IMR-90 (cell line): ENCODE results near the gene TOMM7. TPM values are rescaled to one million over a fixed set of nuclear protein-coding genes. Genes with fewer than 3 reads are reported as not detected.

ENCODE experiments used
- ATAC-seq: fragments of 200-7000 bp; cut with Tn5 transposase; 2 replicates; pipeline ENCODE4 v1.9.1; 2020; ENCODE audit warnings: low read depth, mild to moderate bottlenecking, moderate library complexity
- BruUV-seq: library from RNA; stranded (reverse); fragments of 400-500 nt; replicated peaks from 2 replicates; lab custom pipeline; 2021; lab: Mats Ljungman, UMichigan
- CTCF ChIA-PET: fragments of 300-600 bp; formaldehyde crosslinking; extraction: SDS; loops from one replicate; lab custom pipeline; 2021; ENCODE audit warnings: antibody characterized with exemption; lab: Yijun Ruan, JAX
- POLR2A ChIA-PET: fragments of 300-600 bp; sonication (Branson Sonifier 250); formaldehyde crosslinking; loops from one replicate; lab custom pipeline; 2022; ENCODE audit warnings: antibody characterized with exemption; ENCODE audit not compliant: unreplicated experiment; lab: Charles Lee
- DNase-seq: peaks from one replicate; pipeline ENCODE4 v3.0.0; 2013
- H2AFZ ChIP-seq: replicated peaks from 2 replicates; pipeline ENCODE3; 2013; ENCODE audit warnings: low read length, mild to moderate bottlenecking; ENCODE audit not compliant: poor library complexity
- H2AK5ac ChIP-seq: 2 replicates; pipeline ENCODE4 v1.6.1; 2013; ENCODE audit warnings: low read depth, low read length, inconsistent platforms
- H2AK9ac ChIP-seq: replicated peaks from 2 replicates; pipeline ENCODE3; 2013; ENCODE audit warnings: mild to moderate bottlenecking, low read depth, low read length, moderate library complexity; ENCODE audit not compliant: poor library complexity
- H2BK120ac ChIP-seq: 2 replicates; pipeline ENCODE4 v1.6.1; 2013; ENCODE audit warnings: low read depth, low read length, inconsistent platforms
- H2BK15ac ChIP-seq: 3 replicates; pipeline ENCODE4 v1.6.1; 2013; ENCODE audit warnings: low read depth, low read length, inconsistent platforms
- H2BK20ac ChIP-seq: 2 replicates; pipeline ENCODE4 v1.6.1; 2013; ENCODE audit warnings: low read depth, mild to moderate bottlenecking, inconsistent platforms, low read length, moderate library complexity
- H2BK5ac ChIP-seq: 2 replicates; pipeline ENCODE4 v1.6.1; 2013; ENCODE audit warnings: mild to moderate bottlenecking, low read depth, low read length, inconsistent platforms; ENCODE audit not compliant: poor library complexity, severe bottlenecking
- H3K14ac ChIP-seq: replicated peaks from 2 replicates; pipeline ENCODE4 v1.6.1; 2013; ENCODE audit warnings: low read depth, low read length, inconsistent platforms
- H3K18ac ChIP-seq: 2 replicates; pipeline ENCODE4 v1.6.1; 2013; ENCODE audit warnings: low read depth, low read length, control low read depth
- H3K23ac ChIP-seq: 2 replicates; pipeline ENCODE4 v1.6.1; 2013; ENCODE audit warnings: low read depth, low read length, inconsistent platforms
- H3K27ac ChIP-seq: 2 replicates; pipeline ENCODE4 v1.5.1; 2013; ENCODE audit warnings: mild to moderate bottlenecking, control low read depth, low read length; ENCODE audit not compliant: insufficient read depth
- H3K27me3 ChIP-seq: 2 replicates; pipeline ENCODE4 v1.6.1; 2013; ENCODE audit warnings: low read length; ENCODE audit not compliant: control insufficient read depth, insufficient read depth
- H3K36me3 ChIP-seq: 2 replicates; pipeline ENCODE4 v1.6.1; 2013; ENCODE audit warnings: low read length, mixed read lengths; ENCODE audit not compliant: control insufficient read depth, insufficient read depth
- H3K4ac ChIP-seq: 2 replicates; pipeline ENCODE4 v1.6.1; 2013; ENCODE audit warnings: low read depth, low read length, inconsistent platforms
- H3K4me1 ChIP-seq: 2 replicates; pipeline ENCODE4 v1.6.1; 2013; ENCODE audit warnings: low read length, mixed read lengths; ENCODE audit not compliant: control insufficient read depth, insufficient read depth
- H3K4me2 ChIP-seq: 2 replicates; pipeline ENCODE4 v1.6.1; 2013; ENCODE audit warnings: low read depth, mild to moderate bottlenecking, control low read depth, low read length, moderate library complexity
- H3K4me3 ChIP-seq: 2 replicates; pipeline ENCODE4 v1.5.1; 2013; ENCODE audit warnings: low read depth, mild to moderate bottlenecking, control low read depth, low read length, moderate library complexity; ENCODE audit not compliant: insufficient read depth
- H3K56ac ChIP-seq: 2 replicates; pipeline ENCODE4 v1.6.1; 2013; ENCODE audit warnings: low read length, inconsistent platforms; ENCODE audit not compliant: insufficient read depth; ENCODE audit errors: extremely low read depth
- H3K79me1 ChIP-seq, 2 experiments: 2 replicates each; pipeline ENCODE4 v1.6.1; 2013; ENCODE audit warnings: low read length in 2 of 2, inconsistent platforms in 1 of 2, low read depth in 1 of 2
- H3K9ac ChIP-seq: 2 replicates; pipeline ENCODE4 v1.6.1; 2013; ENCODE audit warnings: low read depth, low read length, control low read depth
- H3K9me1 ChIP-seq: 2 replicates; pipeline ENCODE4 v1.6.1; 2013; ENCODE audit warnings: low read length, inconsistent platforms; ENCODE audit not compliant: insufficient read depth
- H3K9me3 ChIP-seq: 2 replicates; pipeline ENCODE4 v1.6.1; 2013; ENCODE audit warnings: low read length; ENCODE audit not compliant: control insufficient read depth, insufficient read depth
- H4K20me1 ChIP-seq: 2 replicates; pipeline ENCODE4 v1.6.1; 2013; ENCODE audit warnings: low read length, inconsistent platforms; ENCODE audit not compliant: insufficient read depth
- H4K5ac ChIP-seq: 2 replicates; pipeline ENCODE4 v1.6.1; 2013; ENCODE audit warnings: mild to moderate bottlenecking, low read depth, low read length, control low read depth
- H4K8ac ChIP-seq, 2 experiments: 2 replicates each; pipeline ENCODE4 v1.6.1; 2013; ENCODE audit warnings: low read depth in 2 of 2, low read length in 2 of 2, control low read depth in 1 of 2, inconsistent platforms in 1 of 2
- H4K91ac ChIP-seq: 2 replicates; pipeline ENCODE4 v1.6.1; 2013; ENCODE audit warnings: low read depth, low read length, inconsistent platforms; ENCODE audit not compliant: insufficient read depth
- BHLHE40 ChIP-seq: fragments of 150-350 bp; IDR thresholded peaks from 2 replicates; pipeline ENCODE4 v1.6.1; 2016; ENCODE audit warnings: mild to moderate bottlenecking, low read depth, low read length
- CHD1 ChIP-seq: IDR thresholded peaks from 2 replicates; pipeline ENCODE4 v1.6.1; 2012; ENCODE audit warnings: low read depth, low read length, improper control_type of control experiment
- ELK1 ChIP-seq: fragments of 150-350 bp; IDR thresholded peaks from 2 replicates; pipeline ENCODE4 v1.6.1; 2016; ENCODE audit warnings: low read depth, mild to moderate bottlenecking, low read length, moderate library complexity, borderline replicate concordance
- MAFK ChIP-seq: IDR thresholded peaks from 2 replicates; pipeline ENCODE4 v1.6.1; 2012; ENCODE audit warnings: low read depth, low read length, improper control_type of control experiment
- MXI1 ChIP-seq: IDR thresholded peaks from 2 replicates; pipeline ENCODE4 v1.6.1; 2012; ENCODE audit warnings: low read depth, mild to moderate bottlenecking, low read length, moderate library complexity, borderline replicate concordance
- POLR2A ChIP-seq: IDR thresholded peaks from 2 replicates; pipeline ENCODE4 v1.6.1; 2012; ENCODE audit warnings: mild to moderate bottlenecking, low read depth, low read length
- RCOR1 ChIP-seq: IDR thresholded peaks from 2 replicates; pipeline ENCODE4 v1.6.1; 2012; ENCODE audit warnings: mild to moderate bottlenecking, low read length, improper control_type of control experiment; ENCODE audit not compliant: insufficient replicate concordance
- RFX5 ChIP-seq: IDR thresholded peaks from 2 replicates; pipeline ENCODE4 v1.8.0; 2012; ENCODE audit warnings: low read depth, mild to moderate bottlenecking, low read length, moderate library complexity
- SMC3 ChIP-seq: fragments of 150-350 bp; IDR thresholded peaks from 2 replicates; pipeline ENCODE4 v1.6.1; 2016; ENCODE audit warnings: low read depth, mild to moderate bottlenecking, antibody characterized with exemption, low read length, moderate library complexity
- USF2 ChIP-seq: fragments of 150-350 bp; IDR thresholded peaks from 2 replicates; pipeline ENCODE4 v1.6.1; 2017; ENCODE audit warnings: mild to moderate bottlenecking, antibody characterized with exemption, low read length, low read depth
- WGBS, 2 experiments: methylation state at CpG; one replicate each; pipeline versions ENCODE4 v1.1.5 to v1.1.7; 2013; ENCODE audit warnings: missing lambda C conversion rate in 2 of 2; ENCODE audit not compliant: insufficient read length in 1 of 2; ENCODE audit errors: extremely low coverage in 2 of 2; 5-methylcytosine and 5-hydroxymethylcytosine counted together
- dilution Hi-C: fragments of 300-500 bp; cut with HindIII; formaldehyde crosslinking; loops from one replicate; pipeline ENCODE4 v1.14.3; 2018; ENCODE audit warnings: low sequenced_read_pairs; ENCODE audit not compliant: unreplicated experiment
- in situ Hi-C: fragments of 300-500 bp; cut with MboI; formaldehyde crosslinking; loops from 3 replicates; pipeline ENCODE4 v1.14.3; 2019; ENCODE audit warnings: low sequenced_read_pairs, inconsistent platforms, mixed read lengths
- intact Hi-C: fragments of 100-400 bp; cut with micrococcal nuclease; formaldehyde crosslinking; loops from 2 replicates; pipeline ENCODE4 v1.10.0; 2022
- polyA plus RNA-seq, 3 experiments: library from polyadenylated mRNA; depleted of rRNA; stranded (reverse); fragments of >200 nt; gene quantifications; 2 replicates each; pipeline ENCODE4 v1.2.3, GENCODE V29; 2012; ENCODE audit warnings: low replicate concordance in 1 of 3
- total RNA-seq: library from RNA; depleted of rRNA; stranded (reverse); fragments of >200 nt; gene quantifications from 2 replicates; pipeline ENCODE4 v1.2.3, GENCODE V29; 2012
- TF ChIP-seq, protein P1 (sequence below): conservative IDR thresholded peaks from 2 replicates; pipeline ENCODE4 v1.5.1; 2012; ENCODE audit warnings: mild to moderate bottlenecking, low read depth, low read length, improper control_type of control experiment

The TOMM7 gene
- total and polyA plus RNA-seq, 2 of the 4 experiments (the other 2 are of a cell fraction): 67.2 to 727 TPM

DNA sequence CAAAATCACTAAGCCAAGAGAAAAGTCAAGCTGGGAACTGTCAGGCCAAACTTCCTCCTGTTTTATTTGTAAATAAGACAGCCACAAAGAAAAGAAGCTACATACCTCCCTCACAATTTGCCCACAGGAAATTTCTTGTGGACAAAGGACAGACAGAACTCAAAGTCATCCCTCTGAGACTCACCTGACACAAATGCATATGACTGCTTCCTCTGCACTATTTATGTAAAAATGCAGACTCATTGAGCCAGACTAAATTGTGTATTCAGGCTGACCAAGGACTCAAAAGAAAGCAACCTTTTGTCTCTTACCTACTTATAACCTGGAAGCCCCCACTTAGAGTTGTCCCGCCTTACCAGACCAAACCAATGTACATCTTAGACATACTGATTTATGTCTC lies 11.8 kb downstream of the TOMM7 start:
- Histone ChIP-seq H3K23ac (no peak overlapping the region), H3K27ac (no peak overlapping the region), H2BK15ac (no peak overlapping the region), H3K14ac (no peak overlapping the region), H4K91ac (no peak overlapping the region), H3K27me3 (no peaks in the 10 kb centered on the region), H2AFZ (no peak overlapping the region), H2BK5ac (no peak overlapping the region), H3K79me1 (peaks cover 11 to 25% of the 10 kb centered on the region in 2 experiments), H4K5ac (no peak overlapping the region; the same call in 1 of the 2 replicates), H3K4ac (no peak overlapping the region), H4K20me1 (peaks cover 8% of the 10 kb centered on the region; the same call in 1 of the 2 replicates), H3K4me2 (no peak overlapping the region), H3K4me1 (peaks cover 3% of the 10 kb centered on the region; the same call in 1 of the 2 replicates), H3K18ac (no peak overlapping the region), H3K56ac (no peak overlapping the region), H2AK5ac (0 out of 2 replicates have a peak overlapping the region, but pooled peaks have one; percentile 6), H3K9ac (no peak overlapping the region), H3K9me1 (0 out of 2 replicates have a peak, but pooled peaks cover 3% of the 10 kb centered on the region), H4K8ac (no peak overlapping the region), H2AK9ac (no peak overlapping the region), H3K4me3 (no peak overlapping the region), H2BK120ac (no peak overlapping the region), H2BK20ac (no peak overlapping the region), H3K36me3 (peaks cover 11% of the 10 kb centered on the region), H3K9me3 (no peaks in the 10 kb centered on the region)
- dilution Hi-C loops (no loop called here), in situ Hi-C loops (no loop called here), intact Hi-C loops (no loop called here)
- ChIA-PET CTCF (no interaction called here), POLR2A (no interaction called here)
- TF ChIP-seq CHD1 (no peak), ELK1 (no peak), BHLHE40 (no peak), USF2 (no peak), MAFK (no peak), SMC3 (no peak), POLR2A (no peak), MXI1 (no peak), RCOR1 (no peak), RFX5 (no peak)
- TF ChIP-seq, protein P1, sequence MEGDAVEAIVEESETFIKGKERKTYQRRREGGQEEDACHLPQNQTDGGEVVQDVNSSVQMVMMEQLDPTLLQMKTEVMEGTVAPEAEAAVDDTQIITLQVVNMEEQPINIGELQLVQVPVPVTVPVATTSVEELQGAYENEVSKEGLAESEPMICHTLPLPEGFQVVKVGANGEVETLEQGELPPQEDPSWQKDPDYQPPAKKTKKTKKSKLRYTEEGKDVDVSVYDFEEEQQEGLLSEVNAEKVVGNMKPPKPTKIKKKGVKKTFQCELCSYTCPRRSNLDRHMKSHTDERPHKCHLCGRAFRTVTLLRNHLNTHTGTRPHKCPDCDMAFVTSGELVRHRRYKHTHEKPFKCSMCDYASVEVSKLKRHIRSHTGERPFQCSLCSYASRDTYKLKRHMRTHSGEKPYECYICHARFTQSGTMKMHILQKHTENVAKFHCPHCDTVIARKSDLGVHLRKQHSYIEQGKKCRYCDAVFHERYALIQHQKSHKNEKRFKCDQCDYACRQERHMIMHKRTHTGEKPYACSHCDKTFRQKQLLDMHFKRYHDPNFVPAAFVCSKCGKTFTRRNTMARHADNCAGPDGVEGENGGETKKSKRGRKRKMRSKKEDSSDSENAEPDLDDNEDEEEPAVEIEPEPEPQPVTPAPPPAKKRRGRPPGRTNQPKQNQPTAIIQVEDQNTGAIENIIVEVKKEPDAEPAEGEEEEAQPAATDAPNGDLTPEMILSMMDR: no peak
- DNase-seq: no peak
- no CpG with 5 or more reads among the region's 1 CpG for WGBS, 2 experiments
- ATAC-seq: no peak
- no TSS peak for BruUV-seq
